A673 (cell line): ENCODE measurements around the gene ATG2B. TPM values are rescaled to one million over a fixed set of nuclear protein-coding genes. Genes with fewer than 3 reads are reported as not detected.

Source experiments
- BruUV-seq: library from RNA; stranded (reverse); fragments of 400-500 nt; replicated peaks from 2 replicates; lab custom pipeline; 2021; lab: Mats Ljungman, UMichigan
- CTCF ChIA-PET: fragments of 300-600 bp; sonication (Branson Sonifier 250); formaldehyde crosslinking; loops from one replicate; lab custom pipeline; 2022; ENCODE audit warnings: antibody characterized with exemption; lab: Charles Lee
- POLR2A ChIA-PET: fragments of 300-600 bp; sonication (Branson Sonifier 250); formaldehyde crosslinking; loops from one replicate; lab custom pipeline; 2022; ENCODE audit warnings: antibody characterized with exemption; ENCODE audit not compliant: low non-redundant PET; lab: Charles Lee
- DNase-seq: peaks from one replicate; pipeline ENCODE4 v3.0.0-alpha.2; 2015; ENCODE audit warnings: low spot score
- H3K27ac ChIP-seq: fragments of 200-600 bp; sonication (generic); 2 replicates; pipeline ENCODE4 v1.5.1; 2016; ENCODE audit warnings: mixed run types, low read depth, mild to moderate bottlenecking, mixed read lengths, antibody characterized with exemption, low read length; ENCODE audit not compliant: poor library complexity, severe bottlenecking
- H3K27me3 ChIP-seq: fragments of 200-600 bp; sonication (generic); replicated peaks from 2 replicates; pipeline ENCODE4 v1.6.1; 2017; ENCODE audit warnings: mixed run types, low read depth, mild to moderate bottlenecking, mixed read lengths, antibody characterized with exemption, low read length; ENCODE audit not compliant: insufficient read depth, poor library complexity
- H3K36me3 ChIP-seq: fragments of 200-600 bp; sonication (generic); 2 replicates; pipeline ENCODE4 v1.6.1; 2016; ENCODE audit warnings: mixed run types, mild to moderate bottlenecking, mixed read lengths, antibody characterized with exemption, low read length; ENCODE audit not compliant: insufficient read depth, poor library complexity, severe bottlenecking
- H3K4me1 ChIP-seq: fragments of 200-600 bp; sonication (generic); 2 replicates; pipeline ENCODE4 v1.6.1; 2017; ENCODE audit warnings: mixed run types, mild to moderate bottlenecking, mixed read lengths, antibody characterized with exemption, low read length; ENCODE audit not compliant: insufficient read depth, poor library complexity, severe bottlenecking
- H3K4me3 ChIP-seq: fragments of 200-600 bp; sonication (generic); 2 replicates; pipeline ENCODE4 v1.5.1; 2016; ENCODE audit warnings: low read depth, mixed run types, mild to moderate bottlenecking, mixed read lengths, low read length; ENCODE audit not compliant: poor library complexity, severe bottlenecking
- H3K9me3 ChIP-seq: fragments of 200-600 bp; sonication (generic); 2 replicates; pipeline ENCODE4 v1.6.1; 2016; ENCODE audit warnings: mixed run types, low read depth, mild to moderate bottlenecking, mixed read lengths, antibody characterized with exemption, low read length; ENCODE audit not compliant: poor library complexity, severe bottlenecking
- CTCF ChIP-seq: fragments of 300-800, 200-600 bp; sonication (generic); conservative IDR thresholded peaks from 2 replicates; pipeline ENCODE4 v1.5.1; 2017; ENCODE audit warnings: low read depth, mild to moderate bottlenecking, antibody characterized with exemption, low read length, moderate library complexity, mixed read lengths
- EZH2 ChIP-seq: fragments of 200-600 bp; sonication (generic); IDR thresholded peaks from 2 replicates; pipeline ENCODE4 v1.6.1; 2017; ENCODE audit warnings: borderline replicate concordance, low read depth, mild to moderate bottlenecking, mixed read lengths, antibody characterized with exemption, low read length; ENCODE audit not compliant: poor library complexity, severe bottlenecking
- intact Hi-C: fragments of 100-400 bp; cut with micrococcal nuclease; formaldehyde crosslinking; loops from one replicate; pipeline ENCODE4 v1.10.0; 2022; ENCODE audit not compliant: unreplicated experiment
- total RNA-seq: library from RNA; stranded (reverse); gene quantifications from 2 replicates; pipeline ENCODE4 v1.2.3, GENCODE V29; 2021

ATG2B gene
- total RNA-seq, 1 experiment from 2014 or later = 22.7 TPM

DNA sequence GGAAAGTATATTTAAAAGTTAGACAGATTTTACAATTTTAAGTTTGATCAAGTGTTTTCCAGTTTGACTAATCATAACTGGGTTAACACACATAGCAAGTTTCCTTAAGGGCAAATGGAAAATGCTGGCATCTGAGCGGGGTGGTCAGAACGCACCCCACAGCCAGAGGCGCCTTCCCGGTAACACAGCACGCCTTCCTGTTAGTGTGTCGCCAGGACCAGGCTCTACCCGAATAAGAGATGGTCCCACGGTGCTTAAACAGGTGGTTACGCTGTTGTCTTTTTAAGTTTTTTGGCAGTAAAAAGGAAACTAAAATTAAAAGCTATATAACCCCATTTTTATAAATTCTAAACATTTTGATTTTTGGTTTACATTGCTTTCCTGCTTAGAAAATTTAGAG, 79.1 kb downstream of the ATG2B start:
- intact Hi-C loops = no loop called here
- TF ChIP-seq CTCF (no peak), EZH2 (no peak)
- ChIA-PET POLR2A (no interaction called here), CTCF (no interaction called here)
- Histone ChIP-seq H3K4me1 (no peaks in the 10 kb centered on the region), H3K27ac (no peak overlapping the region), H3K36me3 (no peaks in the 10 kb centered on the region), H3K4me3 (no peak overlapping the region), H3K9me3 (no peaks in the 10 kb centered on the region), H3K27me3 (no peaks in the 10 kb centered on the region)
- no peak for DNase-seq
- no TSS peak for BruUV-seq

- DNase-seq = no peak
- CTCF ChIA-PET = interaction anchor here (0.6 kb wide), 1 partner anchor 148 kb away, joined by 5 read pairs; no protein-coding TSS in a partner anchor
Measured at GRCh38 chr14:96281486-96281885, 81.7 kb downstream of the ATG2B start.

DNA sequence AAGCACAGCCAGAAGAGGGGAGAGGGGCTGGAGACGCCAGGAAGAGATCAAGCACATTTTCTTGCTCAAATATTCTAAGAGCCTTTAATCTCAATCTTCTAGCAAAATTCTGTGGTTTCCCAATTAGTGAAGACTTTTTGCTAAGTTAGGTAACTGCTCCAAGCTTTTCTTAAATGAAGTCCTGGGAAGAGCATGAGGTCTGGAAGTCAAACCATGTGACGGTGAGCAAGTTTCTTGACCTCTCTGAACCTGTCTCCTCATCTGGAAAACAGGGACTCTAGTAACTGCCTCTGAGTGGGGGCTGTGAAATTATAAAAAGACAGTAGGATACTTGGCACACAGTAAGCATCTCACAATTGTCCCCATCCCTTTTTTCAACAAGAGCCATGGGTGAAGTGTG, 83.0 kb downstream of the ATG2B start:
- no peak overlapping the region for H3K27ac ChIP-seq
- TF ChIP-seq EZH2 (no peak), CTCF (no peak)
- H3K9me3 ChIP-seq = no peaks in the 10 kb centered on the region
- no TSS peak for BruUV-seq
- intact Hi-C loops = no loop called here
- CTCF ChIA-PET = no interaction called here
- POLR2A ChIA-PET = no interaction called here
- H3K27me3 ChIP-seq = no peaks in the 10 kb centered on the region
- no peaks in the 10 kb centered on the region for H3K4me1 ChIP-seq
- DNase-seq = no peak
- H3K36me3 ChIP-seq = no peaks in the 10 kb centered on the region
- H3K4me3 ChIP-seq = no peak overlapping the region

More at GRCh38 chr14:96281486-96281885, 81.7 kb downstream of the ATG2B start:
- Histone ChIP-seq H3K9me3 (no peaks in the 10 kb centered on the region), H3K27me3 (no peaks in the 10 kb centered on the region), H3K4me1 (no peaks in the 10 kb centered on the region), H3K27ac (no peak overlapping the region), H3K36me3 (no peaks in the 10 kb centered on the region), H3K4me3 (no peak overlapping the region)
- POLR2A ChIA-PET = interaction anchor here (0.6 kb wide), 1 partner anchor 197 kb away, joined by 5 read pairs; no protein-coding TSS in a partner anchor
- intact Hi-C loops = no loop called here
- TF ChIP-seq EZH2 (no peak), CTCF (0 out of 2 replicates have a peak, but pooled peaks have one; percentile 11)
- BruUV-seq = no TSS peak
